PFSK-1 (cell line): ENCODE measurements around the gene ZNF217.

Experiments used
- FOXP2 ChIP-seq: optimal IDR thresholded peaks from 2 replicates; pipeline ENCODE3; 2011; ENCODE audit warnings: borderline replicate concordance, control low read depth, inconsistent platforms; ENCODE audit not compliant: insufficient read depth; ENCODE audit errors: extremely low read length, extremely low read depth
- POLR2AphosphoS5 ChIP-seq: IDR thresholded peaks from 2 replicates; pipeline ENCODE4 v1.6.1; 2012; ENCODE audit warnings: low read depth, mild to moderate bottlenecking, control low read depth, low read length, moderate library complexity
- REST ChIP-seq, 2 experiments: IDR thresholded peaks; 2 replicates each; pipeline versions ENCODE4 v1.6.1 to v1.8.0; 2011 to 2012; ENCODE audit warnings: low read depth in 2 of 2, low read length in 2 of 2, control low read depth in 1 of 2, inconsistent platforms in 1 of 2, mild to moderate bottlenecking in 1 of 2, moderate library complexity in 1 of 2; ENCODE audit not compliant: insufficient read depth in 1 of 2
- SIN3A ChIP-seq: IDR thresholded peaks from 2 replicates; pipeline ENCODE4 v1.6.1; 2012; ENCODE audit warnings: mild to moderate bottlenecking, low read length, moderate library complexity, borderline replicate concordance; ENCODE audit not compliant: insufficient read depth
- TAF1 ChIP-seq: IDR thresholded peaks from 2 replicates; pipeline ENCODE4 v1.6.1; 2012; ENCODE audit warnings: low read length, control low read depth, borderline replicate concordance; ENCODE audit not compliant: insufficient read depth

ZNF217 gene

GRCh38 chr20:53613748-53614147, 20.1 kb upstream of the ZNF217 start:
- TF ChIP-seq POLR2AphosphoS5 (no peak), TAF1 (no peak)

GRCh38 chr20:53611449-53611894, 17.8 kb upstream of the ZNF217 start:
- TF ChIP-seq POLR2AphosphoS5 = peak; percentile 73
- TF ChIP-seq TAF1 = peak; percentile 67; the same call in 1 of the 2 replicates
- TF ChIP-seq SIN3A = no peak

- TF ChIP-seq REST (IDR thresholded peaks at IDR 0.05; ENCODE audit: insufficient read depth in 1 of 2, low read depth in 2 of 2, low read length in 2 of 2) (0 out of 4 replicates have a peak, but pooled peaks of 1 of the 2 experiments have one; percentile 39), SIN3A (peak; percentile 51; the same call in 1 of the 2 replicates), TAF1 (no peak), FOXP2 (peak; percentile 22), POLR2AphosphoS5 (no peak)
These were observed 16.1 kb upstream of the ZNF217 start for GRCh38 chr20:53609491-53610445.

- TF ChIP-seq SIN3A (no peak), FOXP2 (no peak), POLR2AphosphoS5 (no peak), TAF1 (no peak), REST (IDR thresholded peaks at IDR 0.05; ENCODE audit: insufficient read depth in 1 of 2, low read depth in 2 of 2, low read length in 2 of 2) (no peak)
These were observed 15.1 kb upstream of the ZNF217 start for GRCh38 chr20:53608456-53609452.

GRCh38 chr20:53608071-53608455, 14.4 kb upstream of the ZNF217 start:
- TF ChIP-seq FOXP2 (no peak), SIN3A (no peak), POLR2AphosphoS5 (no peak), REST (IDR thresholded peaks at IDR 0.05; ENCODE audit: insufficient read depth in 1 of 2, low read depth in 2 of 2, low read length in 2 of 2) (no peak), TAF1 (no peak)
